Measurements from ENCODE around the gene TSC22D2.

- TF ChIP-seq SMC3 (conservative IDR thresholded peaks at IDR 0.05; ENCODE audit: poor library complexity) (no peak), EZH2 (IDR thresholded peaks at IDR 0.05; ENCODE audit: borderline replicate concordance, insufficient read depth, low read length, poor library complexity, severe bottlenecking) (no peak), POLR2AphosphoS5 (IDR thresholded peaks at IDR 0.05) (no peak), REST (IDR thresholded peaks at IDR 0.05; ENCODE audit: borderline replicate concordance) (no peak)
- TF ChIP-seq, protein P1, sequence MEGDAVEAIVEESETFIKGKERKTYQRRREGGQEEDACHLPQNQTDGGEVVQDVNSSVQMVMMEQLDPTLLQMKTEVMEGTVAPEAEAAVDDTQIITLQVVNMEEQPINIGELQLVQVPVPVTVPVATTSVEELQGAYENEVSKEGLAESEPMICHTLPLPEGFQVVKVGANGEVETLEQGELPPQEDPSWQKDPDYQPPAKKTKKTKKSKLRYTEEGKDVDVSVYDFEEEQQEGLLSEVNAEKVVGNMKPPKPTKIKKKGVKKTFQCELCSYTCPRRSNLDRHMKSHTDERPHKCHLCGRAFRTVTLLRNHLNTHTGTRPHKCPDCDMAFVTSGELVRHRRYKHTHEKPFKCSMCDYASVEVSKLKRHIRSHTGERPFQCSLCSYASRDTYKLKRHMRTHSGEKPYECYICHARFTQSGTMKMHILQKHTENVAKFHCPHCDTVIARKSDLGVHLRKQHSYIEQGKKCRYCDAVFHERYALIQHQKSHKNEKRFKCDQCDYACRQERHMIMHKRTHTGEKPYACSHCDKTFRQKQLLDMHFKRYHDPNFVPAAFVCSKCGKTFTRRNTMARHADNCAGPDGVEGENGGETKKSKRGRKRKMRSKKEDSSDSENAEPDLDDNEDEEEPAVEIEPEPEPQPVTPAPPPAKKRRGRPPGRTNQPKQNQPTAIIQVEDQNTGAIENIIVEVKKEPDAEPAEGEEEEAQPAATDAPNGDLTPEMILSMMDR (IDR thresholded peaks at IDR 0.05; ENCODE audit: poor library complexity, severe bottlenecking) = no peak
Measured at GRCh38 chr3:150428562-150428961, 20.5 kb downstream of the TSC22D2 start.
